Heart left ventricle (tissue), 16 donors: ENCODE data around the gene ZSCAN26. TPM values are rescaled to one million over a fixed set of nuclear protein-coding genes. Genes with fewer than 3 reads are reported as not detected.
A peak's percentile ranks its signal among the peaks of the same experiment; 100 is the strongest.

Source experiments
- ATAC-seq, 4 donors: fragments of 200-7000 bp; cut with Tn5 transposase; one replicate each; pipeline ENCODE4 v1.9.1; 2020 to 2022; ENCODE audit warnings: moderate library complexity in 4 of 4, mild to moderate bottlenecking in 3 of 4, moderate number of reproducible peaks in 1 of 4
- DNase-seq, 5 donors: peaks; one replicate each; pipeline ENCODE4 v3.0.0-alpha.2; 2020
- H3K27ac ChIP-seq, 12 donors: fragments of 200-600 bp; sonication (generic) in 4 of 12; one replicate each; pipeline versions ENCODE4 v1.5.0 to v1.8.0; 2016 to 2022; ENCODE audit warnings: mild to moderate bottlenecking in 2 of 12
- H3K27me3 ChIP-seq, 9 donors: fragments of 200-600 bp; sonication (generic) in 2 of 9; one replicate each; pipeline versions ENCODE4 v1.5.1 to v1.8.0; 2016 to 2022; ENCODE audit warnings: mild to moderate bottlenecking in 3 of 9
- H3K36me3 ChIP-seq, 9 donors: fragments of 200-600 bp; sonication (generic) in 2 of 9; one replicate each; pipeline versions ENCODE4 v1.5.0 to v1.8.0; 2018 to 2022; ENCODE audit warnings: mild to moderate bottlenecking in 2 of 9
- H3K4me1 ChIP-seq, 12 donors: fragments of 200-600 bp; sonication (generic) in 4 of 12; one replicate each; pipeline versions ENCODE4 v1.5.0 to v1.8.0; 2016 to 2022; ENCODE audit warnings: mild to moderate bottlenecking in 3 of 12
- H3K4me3 ChIP-seq, 12 donors: fragments of 200-600 bp; sonication (generic) in 4 of 12; one replicate each; pipeline versions ENCODE4 v1.5.0 to v1.8.0; 2017 to 2022; ENCODE audit warnings: mild to moderate bottlenecking in 9 of 12, moderate library complexity in 4 of 12
- H3K9me3 ChIP-seq, 12 donors: fragments of 200-600 bp; sonication (generic) in 4 of 12; one replicate each; pipeline versions ENCODE4 v1.5.0 to v1.8.0; 2016 to 2022; ENCODE audit warnings: mild to moderate bottlenecking in 1 of 12
- CTCF ChIP-seq, 12 donors: fragments of 200-600 bp; sonication (generic) in 4 of 12; IDR thresholded peaks; one replicate each; pipeline versions ENCODE4 v1.5.0 to v1.8.0; 2018 to 2022; ENCODE audit warnings: antibody characterized with exemption in 12 of 12, mild to moderate bottlenecking in 5 of 12
- POLR2A ChIP-seq, 2 donors: fragments of 450-650 bp; IDR thresholded peaks; one replicate each; pipeline ENCODE4 v1.6.1; 2017; ENCODE audit warnings: antibody characterized with exemption in 2 of 2, mild to moderate bottlenecking in 2 of 2, moderate library complexity in 2 of 2
- WGBS, 4 donors: extraction: QIAGEN DNeasy Blood & Tissue Kit in 2 of 4; methylation state at CpG; one replicate each; pipeline versions ENCODE4 v1.1.5 to v1.1.7; 2013 to 2018; 5-methylcytosine and 5-hydroxymethylcytosine counted together
- intact Hi-C, 10 donors: fragments of 100-400 bp; cut with DNase I; formaldehyde crosslinking; loops; one replicate each; pipeline versions ENCODE4 v1.11.1 to v1.14.2; 2022
- polyA plus RNA-seq, 2 donors: library from polyadenylated mRNA; stranded (reverse); fragments of 200-250 nt; gene quantifications; one replicate each; pipeline ENCODE4 v1.2.3, GENCODE V29; 2013
- total RNA-seq, 9 donors: library from RNA; depleted of rRNA in 2 of 9; stranded (reverse); fragments of >200 nt in 2 of 9; fragmentation: NEBNext Ultra II Directional in 3 of 9; extraction: Animal tissue kit (Norgen Biotek cat#: 25700) in 3 of 9; gene quantifications; one replicate each; pipeline versions ENCODE4 v1.1.0 to v1.2.4, GENCODE V29; 2016 to 2023
- donor health status: ischemic (EF 13 %, LVEDD 7.1; RV severe dilation, severe dysfunction).
- donor health status: healthy with polysubstance abuse.
- donor health status: DM: no; HTN: yes; CAD: no.
- donor health status: DM: no; HTN: no; CAD: no.
- donor health status: ischemic (EF 25% LVEDD 6.9; RV normal size, moderate dysfunction).
- donor health status: ischemic (EF 25% LVEDD 5.7; RV mildly dilated, moderate dysfunction).
- donor health status: healthy.
- donor health status: DM: yes; HTN: yes; CAD: no.
- donor health status: ischemic (EF 35%, LVEDD 5.7; RV mildly dilated, moderate dysfunction).
- donor health status: nonischemic (EF 11% LVEDD 7.7; RV severe dilation, severe dysfunction).
- donor health status: DM: yes; HTN: yes; CAD: no.
- donor health status: PGD.
- donor health status: ischemic (EF 29% LVEDD 5.4; RV normal size, mild dysfunction).
- donor health status: nonischemic (EF 23%, LVEDD 6.1; RV moderate dilation, normal function).

The ZSCAN26 gene
- total and polyA plus RNA-seq, 11 donors = 8.1 to 16.4 (median 12.2) TPM

DNA sequence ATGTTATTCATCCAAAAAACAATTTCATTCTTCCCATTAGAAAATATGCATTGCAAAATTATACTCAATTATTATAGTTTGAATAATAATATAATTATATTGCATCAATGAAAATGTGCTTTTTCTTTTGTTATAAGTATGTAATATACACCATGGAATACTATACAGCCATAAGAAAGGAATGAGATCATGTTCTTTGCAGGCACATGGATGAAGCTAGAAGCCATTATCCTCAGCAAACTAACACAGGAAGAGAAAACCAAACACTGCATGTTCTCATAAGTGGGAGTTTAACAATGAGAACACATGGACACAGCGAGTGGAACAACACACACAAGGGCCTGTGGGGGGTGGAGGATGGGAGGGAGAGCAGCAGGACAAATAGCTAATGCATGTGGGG is 9.9 kb upstream of the ZSCAN26 start:
- 0 to 9% (median 0%) methylated on average over 1 of the region's 1 CpG; no CpG with 5 or more reads in 1 of the 4 donors for WGBS, 4 donors
- Histone ChIP-seq H3K27me3 (no peaks in the 10 kb centered on the region), H3K4me3 (no peak overlapping the region), H3K9me3 (peaks cover 0 to 22% (median 11%) of the 10 kb centered on the region in 12 donors), H3K36me3 (no peaks in the 10 kb centered on the region), H3K4me1 (peaks cover 0 to 31% (median 6%) of the 10 kb centered on the region in 12 donors), H3K27ac (no peak overlapping the region)
- DNase-seq (no peak), ATAC-seq (no peak)
- intact Hi-C loops = loop anchor here in 4 of 10 donors (10.0 kb wide), 3 partner anchors 78 to 122 kb away; partner anchors contain the start of gene ZSCAN31 (in 1 of the 4)
- no peak for TF ChIP-seq CTCF (IDR thresholded peaks at IDR 0.05)
- no peak for TF ChIP-seq POLR2A (IDR thresholded peaks at IDR 0.05)

GRCh38 chr6:28258877-28259777 is 7.8 kb upstream of the ZSCAN26 start, which contains the start of gene NKAPL:
TSS of gene NKAPL (plus strand) at chr6:28259297. CDS start at chr6:28259372, 75 bp downstream.
- peak; percentile 92 to 99 (median 98) for ATAC-seq
- Histone ChIP-seq H3K4me3 (peak within 1 kb of the TSS; percentile 11 to 72 (median 49)), H3K27me3 (no peaks in the 10 kb centered on the region), H3K36me3 (no peaks in the 10 kb centered on the region), H3K9me3 (peaks cover 0 to 22% (median 11%) of the 10 kb centered on the region in 12 donors), H3K4me1 (peaks cover 0 to 12% (median 2%) of the 10 kb centered on the region in 12 donors), H3K27ac (peak within 1 kb of the TSS in 7 of 12 donors; percentile 22 to 74 (median 25))
- DNase-seq = peak; percentile 83 to 92 (median 91)
- WGBS, 4 donors = 18 to 30% (median 26%) methylated on average over 55 to 58 of the region's 58 CpGs
- intact Hi-C loops = loop anchor here in 4 of 10 donors (10.0 kb wide), 3 partner anchors 76 to 124 kb away; partner anchors contain the start of gene ZSCAN31 (in 1 of the 4)
- no peak for TF ChIP-seq POLR2A (IDR thresholded peaks at IDR 0.05)
- no peak for TF ChIP-seq CTCF (IDR thresholded peaks at IDR 0.05)

- Histone ChIP-seq H3K4me3 (no peak overlapping the region), H3K27me3 (no peaks in the 10 kb centered on the region), H3K36me3 (no peaks in the 10 kb centered on the region), H3K9me3 (peaks cover 0 to 22% (median 11%) of the 10 kb centered on the region in 12 donors), H3K27ac (no peak overlapping the region), H3K4me1 (peaks cover 0 to 32% (median 13%) of the 10 kb centered on the region in 12 donors)
- TF ChIP-seq POLR2A (IDR thresholded peaks at IDR 0.05) = no peak
- TF ChIP-seq CTCF (IDR thresholded peaks at IDR 0.05) = no peak
- intact Hi-C loops = no loop called here
- DNase-seq = no peak
- WGBS, 4 donors = 62 to 74% (median 70%) methylated on average over 2 of the region's 2 CpGs
- no peak for ATAC-seq
Measured at GRCh38 chr6:28263922-28264321, 3.0 kb upstream of the ZSCAN26 start.
